GM12878 (cell line): ENCODE results near the gene KCNC1.

Experiments used
- BCL11A ChIP-seq: IDR thresholded peaks from 2 replicates; pipeline ENCODE4 v1.6.1; 2011; ENCODE audit warnings: low read depth, low read length
- CHD2 ChIP-seq: IDR thresholded peaks from 2 replicates; pipeline ENCODE4 v1.6.1; 2011; ENCODE audit warnings: low read depth, low read length, improper control_type of control experiment, borderline replicate concordance
- DPF2 ChIP-seq: fragments of 450-650 bp; IDR thresholded peaks from 2 replicates; pipeline ENCODE4 v1.6.1; 2017; ENCODE audit warnings: mild to moderate bottlenecking
- EZH2 ChIP-seq: IDR thresholded peaks from 2 replicates; pipeline ENCODE4 v1.6.1; 2012; ENCODE audit warnings: low read depth, mild to moderate bottlenecking, control low read depth, inconsistent platforms, low read length, borderline replicate concordance; ENCODE audit not compliant: control insufficient read depth
- FOXM1 ChIP-seq: IDR thresholded peaks from 2 replicates; pipeline ENCODE4 v1.6.1; 2012; ENCODE audit warnings: low read depth, mild to moderate bottlenecking, inconsistent platforms, low read length, moderate library complexity
- MEF2A ChIP-seq: IDR thresholded peaks from 2 replicates; pipeline ENCODE4 v1.6.1; 2011; ENCODE audit warnings: low read depth, mild to moderate bottlenecking, low read length, moderate library complexity; ENCODE audit not compliant: insufficient read depth
- RAD21 ChIP-seq: IDR thresholded peaks from 2 replicates; pipeline ENCODE4 v1.6.1; 2011; ENCODE audit warnings: mild to moderate bottlenecking, low read depth, low read length, moderate library complexity; ENCODE audit not compliant: insufficient read depth
- SIN3A ChIP-seq: IDR thresholded peaks from 2 replicates; pipeline ENCODE4 v1.6.1; 2012; ENCODE audit warnings: low read depth, low read length, improper control_type of control experiment
- TF ChIP-seq, protein P1 (sequence below): fragments of 150-350 bp; IDR thresholded peaks from 2 replicates; pipeline ENCODE4 v1.6.1; 2014; ENCODE audit warnings: mild to moderate bottlenecking, low read depth, low read length
- TF ChIP-seq, protein P2 (sequence below), 3 experiments: IDR thresholded peaks in 2 of 3; conservative IDR thresholded peaks in 1 of 3; 2 replicates each; pipeline ENCODE4 v1.5.1; 2011; ENCODE audit warnings: low read depth in 3 of 3, low read length in 3 of 3, mild to moderate bottlenecking in 3 of 3, control low read depth in 2 of 3, moderate library complexity in 2 of 3, inconsistent platforms in 1 of 3, mixed read lengths in 1 of 3; ENCODE audit not compliant: control insufficient read depth in 2 of 3, insufficient read depth in 1 of 3; ENCODE audit errors: extremely low read depth in 1 of 3
- TF ChIP-seq, protein P3 (sequence below): fragments of 450-650 bp; IDR thresholded peaks from 2 replicates; pipeline ENCODE4 v1.6.1; 2017; ENCODE audit warnings: mild to moderate bottlenecking, moderate library complexity

DNA sequence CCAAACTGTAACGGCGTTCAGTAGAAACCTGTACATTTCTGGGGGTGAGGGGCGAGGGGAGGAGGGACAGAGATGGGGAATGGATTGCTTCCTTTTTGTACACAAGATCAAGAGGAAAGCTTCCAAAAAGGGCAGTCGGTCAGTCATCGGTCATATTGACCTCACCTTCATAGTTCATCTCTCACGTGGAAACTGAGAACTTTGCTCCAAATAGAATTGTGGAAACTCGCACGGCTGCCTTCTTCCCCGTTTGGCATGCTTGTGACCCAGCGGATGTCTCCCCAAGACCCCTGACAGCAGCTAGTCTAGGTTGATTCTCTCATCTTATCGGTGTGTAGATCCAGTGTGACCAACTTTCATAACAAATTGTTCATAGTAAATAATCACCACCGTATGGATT lies 47.6 kb downstream of the KCNC1 start:
- TF ChIP-seq BCL11A (no peak), EZH2 (no peak), DPF2 (no peak), RAD21 (no peak), SIN3A (no peak), FOXM1 (no peak), CHD2 (no peak), MEF2A (no peak)
- TF ChIP-seq, protein P1, sequence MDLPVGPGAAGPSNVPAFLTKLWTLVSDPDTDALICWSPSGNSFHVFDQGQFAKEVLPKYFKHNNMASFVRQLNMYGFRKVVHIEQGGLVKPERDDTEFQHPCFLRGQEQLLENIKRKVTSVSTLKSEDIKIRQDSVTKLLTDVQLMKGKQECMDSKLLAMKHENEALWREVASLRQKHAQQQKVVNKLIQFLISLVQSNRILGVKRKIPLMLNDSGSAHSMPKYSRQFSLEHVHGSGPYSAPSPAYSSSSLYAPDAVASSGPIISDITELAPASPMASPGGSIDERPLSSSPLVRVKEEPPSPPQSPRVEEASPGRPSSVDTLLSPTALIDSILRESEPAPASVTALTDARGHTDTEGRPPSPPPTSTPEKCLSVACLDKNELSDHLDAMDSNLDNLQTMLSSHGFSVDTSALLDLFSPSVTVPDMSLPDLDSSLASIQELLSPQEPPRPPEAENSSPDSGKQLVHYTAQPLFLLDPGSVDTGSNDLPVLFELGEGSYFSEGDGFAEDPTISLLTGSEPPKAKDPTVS, result no peak
- TF ChIP-seq, protein P2, sequence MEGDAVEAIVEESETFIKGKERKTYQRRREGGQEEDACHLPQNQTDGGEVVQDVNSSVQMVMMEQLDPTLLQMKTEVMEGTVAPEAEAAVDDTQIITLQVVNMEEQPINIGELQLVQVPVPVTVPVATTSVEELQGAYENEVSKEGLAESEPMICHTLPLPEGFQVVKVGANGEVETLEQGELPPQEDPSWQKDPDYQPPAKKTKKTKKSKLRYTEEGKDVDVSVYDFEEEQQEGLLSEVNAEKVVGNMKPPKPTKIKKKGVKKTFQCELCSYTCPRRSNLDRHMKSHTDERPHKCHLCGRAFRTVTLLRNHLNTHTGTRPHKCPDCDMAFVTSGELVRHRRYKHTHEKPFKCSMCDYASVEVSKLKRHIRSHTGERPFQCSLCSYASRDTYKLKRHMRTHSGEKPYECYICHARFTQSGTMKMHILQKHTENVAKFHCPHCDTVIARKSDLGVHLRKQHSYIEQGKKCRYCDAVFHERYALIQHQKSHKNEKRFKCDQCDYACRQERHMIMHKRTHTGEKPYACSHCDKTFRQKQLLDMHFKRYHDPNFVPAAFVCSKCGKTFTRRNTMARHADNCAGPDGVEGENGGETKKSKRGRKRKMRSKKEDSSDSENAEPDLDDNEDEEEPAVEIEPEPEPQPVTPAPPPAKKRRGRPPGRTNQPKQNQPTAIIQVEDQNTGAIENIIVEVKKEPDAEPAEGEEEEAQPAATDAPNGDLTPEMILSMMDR (IDR thresholded peaks at IDR 0.05 in 2 of 3, conservative IDR thresholded peaks at IDR 0.05 in 1 of 3; ENCODE audit: control insufficient read depth in 2 of 3, extremely low read depth in 1 of 3, insufficient read depth in 1 of 3, low read depth in 3 of 3, low read length in 3 of 3), result no peak
- TF ChIP-seq, protein P3, sequence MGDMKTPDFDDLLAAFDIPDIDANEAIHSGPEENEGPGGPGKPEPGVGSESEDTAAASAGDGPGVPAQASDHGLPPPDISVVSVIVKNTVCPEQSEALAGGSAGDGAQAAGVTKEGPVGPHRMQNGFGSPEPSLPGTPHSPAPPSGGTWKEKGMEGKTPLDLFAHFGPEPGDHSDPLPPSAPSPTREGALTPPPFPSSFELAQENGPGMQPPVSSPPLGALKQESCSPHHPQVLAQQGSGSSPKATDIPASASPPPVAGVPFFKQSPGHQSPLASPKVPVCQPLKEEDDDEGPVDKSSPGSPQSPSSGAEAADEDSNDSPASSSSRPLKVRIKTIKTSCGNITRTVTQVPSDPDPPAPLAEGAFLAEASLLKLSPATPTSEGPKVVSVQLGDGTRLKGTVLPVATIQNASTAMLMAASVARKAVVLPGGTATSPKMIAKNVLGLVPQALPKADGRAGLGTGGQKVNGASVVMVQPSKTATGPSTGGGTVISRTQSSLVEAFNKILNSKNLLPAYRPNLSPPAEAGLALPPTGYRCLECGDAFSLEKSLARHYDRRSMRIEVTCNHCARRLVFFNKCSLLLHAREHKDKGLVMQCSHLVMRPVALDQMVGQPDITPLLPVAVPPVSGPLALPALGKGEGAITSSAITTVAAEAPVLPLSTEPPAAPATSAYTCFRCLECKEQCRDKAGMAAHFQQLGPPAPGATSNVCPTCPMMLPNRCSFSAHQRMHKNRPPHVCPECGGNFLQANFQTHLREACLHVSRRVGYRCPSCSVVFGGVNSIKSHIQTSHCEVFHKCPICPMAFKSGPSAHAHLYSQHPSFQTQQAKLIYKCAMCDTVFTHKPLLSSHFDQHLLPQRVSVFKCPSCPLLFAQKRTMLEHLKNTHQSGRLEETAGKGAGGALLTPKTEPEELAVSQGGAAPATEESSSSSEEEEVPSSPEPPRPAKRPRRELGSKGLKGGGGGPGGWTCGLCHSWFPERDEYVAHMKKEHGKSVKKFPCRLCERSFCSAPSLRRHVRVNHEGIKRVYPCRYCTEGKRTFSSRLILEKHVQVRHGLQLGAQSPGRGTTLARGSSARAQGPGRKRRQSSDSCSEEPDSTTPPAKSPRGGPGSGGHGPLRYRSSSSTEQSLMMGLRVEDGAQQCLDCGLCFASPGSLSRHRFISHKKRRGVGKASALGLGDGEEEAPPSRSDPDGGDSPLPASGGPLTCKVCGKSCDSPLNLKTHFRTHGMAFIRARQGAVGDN, result no peak
